ENCODE data around the gene NFAM1.

NFAM1 gene

DNA sequence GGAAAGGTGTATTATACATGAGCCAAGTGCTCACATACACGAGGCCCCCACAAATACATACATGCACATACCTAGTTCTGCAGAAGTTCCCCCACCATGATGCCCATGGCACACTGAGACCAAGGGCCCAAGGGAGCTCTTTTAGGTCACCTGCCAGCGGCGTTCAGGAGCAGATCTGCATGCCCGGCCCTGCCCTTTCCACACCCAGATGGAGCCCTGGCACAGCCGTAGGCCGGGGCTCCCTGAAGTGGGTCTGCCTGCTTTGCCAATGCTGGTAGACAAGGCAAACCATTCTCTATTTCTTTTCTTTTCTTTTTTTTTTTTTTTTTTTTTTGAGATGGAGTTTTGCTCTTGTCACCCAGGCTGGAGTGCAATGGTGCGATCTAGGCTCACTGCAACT, 21.5 kb downstream of the NFAM1 start:
- Histone ChIP-seq H3K9me3 (ENCODE audit: control insufficient read depth in 1 of 2, low read length in 2 of 2) (no peaks in the 10 kb centered on the region), H3K4me1 (ENCODE audit: control insufficient read depth in 1 of 2, insufficient read depth in 2 of 2, low read length in 2 of 2) (peaks cover 0 to 7% of the 10 kb centered on the region in 2 donors), H3K36me3 (ENCODE audit: control insufficient read depth in 1 of 2, insufficient read depth in 2 of 2, low read length in 2 of 2) (no peaks in the 10 kb centered on the region), H3K27ac (ENCODE audit: low read length) (no peak overlapping the region), H3K27me3 (ENCODE audit: low read depth, low read length) (no peaks in the 10 kb centered on the region), H3K4me3 (ENCODE audit: low read depth in 1 of 2, low read length in 2 of 2) (no peak overlapping the region)

DNA sequence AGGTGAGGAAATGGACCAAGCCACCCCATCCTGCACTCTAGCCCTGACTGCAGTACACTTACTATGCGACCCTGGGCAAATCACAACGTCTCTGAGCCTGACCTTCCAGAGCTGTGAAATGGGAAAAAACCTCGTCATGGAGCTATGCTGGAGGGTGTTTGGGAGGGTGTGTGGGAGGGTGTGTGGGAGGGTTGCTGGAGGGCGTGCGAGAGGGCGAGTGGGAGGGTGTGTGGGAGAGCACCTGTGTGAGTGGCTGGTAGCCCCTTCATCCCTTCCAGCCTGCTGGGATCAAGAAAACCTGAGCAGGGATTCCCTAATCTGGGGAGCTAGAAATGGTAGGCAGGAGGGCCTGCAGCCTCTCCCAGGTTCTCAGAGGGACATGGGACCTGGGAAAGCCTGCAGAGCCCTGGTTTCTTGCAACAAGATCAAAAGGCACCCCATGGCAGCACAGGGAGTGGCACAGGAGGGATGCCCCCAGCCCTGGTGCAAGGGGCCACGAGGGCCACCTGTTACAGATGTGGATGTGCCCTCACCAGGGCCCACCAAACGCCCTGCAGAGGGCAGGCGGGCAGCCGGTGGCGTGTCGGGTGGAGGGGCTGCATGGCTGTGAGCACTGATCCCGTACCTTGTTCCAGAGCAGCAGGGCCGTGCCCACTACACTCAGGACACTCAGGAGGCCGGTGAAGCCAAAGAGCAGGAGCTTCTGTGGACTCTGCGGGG, 23.2 kb downstream of the NFAM1 start:
- H3K27ac ChIP-seq (ENCODE audit: low read length) = no peak overlapping the region
- no peaks in the 10 kb centered on the region for H3K9me3 ChIP-seq (ENCODE audit: control insufficient read depth in 1 of 2, low read length in 2 of 2)
- H3K4me3 ChIP-seq (ENCODE audit: low read depth in 1 of 2, low read length in 2 of 2) = no peak overlapping the region
- no peaks in the 10 kb centered on the region for H3K27me3 ChIP-seq (ENCODE audit: low read depth, low read length)
- no peaks in the 10 kb centered on the region for H3K36me3 ChIP-seq (ENCODE audit: control insufficient read depth in 1 of 2, insufficient read depth in 2 of 2, low read length in 2 of 2)
- H3K4me1 ChIP-seq (ENCODE audit: control insufficient read depth in 1 of 2, insufficient read depth in 2 of 2, low read length in 2 of 2) = peaks cover 0 to 7% of the 10 kb centered on the region in 2 donors

DNA sequence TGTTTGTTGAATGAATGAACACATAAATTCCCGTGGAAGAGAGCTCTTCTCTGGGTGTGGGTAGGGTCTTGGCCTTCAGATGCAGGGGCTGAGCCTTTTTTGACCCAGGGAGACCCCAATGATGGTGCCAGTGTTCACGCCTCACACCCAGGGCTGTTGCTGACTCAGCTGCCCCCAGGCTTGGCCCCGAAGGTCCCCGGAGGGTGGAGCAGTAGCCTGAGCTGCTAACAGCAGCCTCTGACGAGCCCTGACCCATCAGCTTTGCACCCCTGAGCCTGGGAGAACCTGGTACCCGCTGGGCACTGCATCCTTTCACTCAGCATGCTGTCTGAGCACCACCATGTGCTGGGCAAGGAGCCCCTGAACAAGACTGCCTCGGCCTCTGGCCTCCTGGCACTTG, 23.9 kb downstream of the NFAM1 start:
- H3K4me3 ChIP-seq (ENCODE audit: low read depth in 1 of 2, low read length in 2 of 2) = no peak overlapping the region
- no peaks in the 10 kb centered on the region for H3K36me3 ChIP-seq (ENCODE audit: control insufficient read depth in 1 of 2, insufficient read depth in 2 of 2, low read length in 2 of 2)
- H3K9me3 ChIP-seq (ENCODE audit: control insufficient read depth in 1 of 2, low read length in 2 of 2) = no peaks in the 10 kb centered on the region
- H3K27ac ChIP-seq (ENCODE audit: low read length) = no peak overlapping the region
- no peaks in the 10 kb centered on the region for H3K27me3 ChIP-seq (ENCODE audit: low read depth, low read length)
- peaks cover 0 to 7% of the 10 kb centered on the region in 2 donors for H3K4me1 ChIP-seq (ENCODE audit: control insufficient read depth in 1 of 2, insufficient read depth in 2 of 2, low read length in 2 of 2)

DNA sequence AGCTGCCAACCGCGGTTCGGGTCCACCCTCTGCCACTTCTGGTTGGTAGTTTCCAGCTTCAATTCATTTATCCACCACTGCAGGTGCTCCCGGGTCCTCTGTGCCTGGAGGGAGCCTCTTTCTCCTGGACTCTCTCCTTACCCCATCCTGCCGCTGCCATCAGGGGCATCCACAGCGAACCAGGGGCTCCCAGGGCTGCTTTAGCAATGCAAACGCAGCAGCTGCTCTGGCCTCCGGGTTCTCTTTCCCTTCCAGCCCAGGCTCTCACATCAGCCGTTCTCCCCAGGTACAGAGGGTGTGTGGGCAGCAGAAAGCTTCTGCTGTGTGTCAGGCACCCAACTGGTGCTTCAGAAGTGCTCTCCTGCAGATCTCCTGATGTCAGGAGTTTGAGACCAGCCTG, 27.9 kb downstream of the NFAM1 start:
- H3K9me3 ChIP-seq (ENCODE audit: control insufficient read depth in 1 of 2, low read length in 2 of 2) = no peaks in the 10 kb centered on the region
- no peaks in the 10 kb centered on the region for H3K4me1 ChIP-seq (ENCODE audit: control insufficient read depth in 1 of 2, insufficient read depth in 2 of 2, low read length in 2 of 2)
- H3K27me3 ChIP-seq (ENCODE audit: low read depth, low read length) = no peaks in the 10 kb centered on the region
- H3K27ac ChIP-seq (ENCODE audit: low read length) = no peak overlapping the region
- H3K36me3 ChIP-seq (ENCODE audit: control insufficient read depth in 1 of 2, insufficient read depth in 2 of 2, low read length in 2 of 2) = no peaks in the 10 kb centered on the region
- no peak overlapping the region for H3K4me3 ChIP-seq (ENCODE audit: low read depth in 1 of 2, low read length in 2 of 2)

DNA sequence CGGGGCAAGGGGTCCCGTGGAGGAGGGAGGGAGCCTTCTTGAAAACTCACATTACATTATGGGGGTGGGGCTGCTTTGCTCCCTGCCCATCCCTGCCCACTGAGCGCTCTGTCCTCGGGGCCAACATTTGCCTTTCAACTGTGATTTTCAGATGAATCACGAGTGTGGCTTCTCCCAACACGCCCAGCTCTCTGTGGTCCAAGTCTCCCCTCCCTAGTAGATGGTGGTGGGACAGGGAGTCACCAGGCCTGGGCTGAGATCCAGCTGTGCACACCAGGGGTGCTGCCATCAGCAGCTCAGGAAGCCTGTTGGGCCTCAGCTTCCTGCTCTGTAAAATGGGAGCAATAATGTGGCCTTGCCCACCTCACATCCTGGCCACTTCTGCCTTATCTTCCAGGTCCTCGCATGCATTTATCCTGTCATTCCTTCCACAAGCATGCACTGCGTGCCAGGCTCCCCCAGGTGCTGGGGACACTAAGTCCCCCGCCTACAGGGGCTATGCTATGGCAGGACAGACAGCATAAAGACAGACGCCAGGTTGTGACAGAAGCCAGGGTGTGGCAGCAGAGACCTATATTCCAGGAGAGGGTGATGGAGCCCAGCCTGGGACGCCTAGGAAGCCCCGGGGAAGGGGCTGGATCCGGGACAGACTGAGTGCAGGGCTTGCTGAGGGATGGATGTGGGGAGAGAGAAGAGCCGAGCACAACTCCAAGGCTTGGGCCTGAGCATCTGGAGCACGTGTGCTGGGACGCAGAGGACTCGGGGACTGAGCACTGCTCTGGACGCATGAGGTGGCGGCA, 30.5 kb downstream of the NFAM1 start:
- Histone ChIP-seq H3K4me1 (ENCODE audit: control insufficient read depth in 1 of 2, insufficient read depth in 2 of 2, low read length in 2 of 2) (no peaks in the 10 kb centered on the region), H3K4me3 (ENCODE audit: low read depth in 1 of 2, low read length in 2 of 2) (no peak overlapping the region), H3K27ac (ENCODE audit: low read length) (no peak overlapping the region), H3K36me3 (ENCODE audit: control insufficient read depth in 1 of 2, insufficient read depth in 2 of 2, low read length in 2 of 2) (no peaks in the 10 kb centered on the region), H3K9me3 (ENCODE audit: control insufficient read depth in 1 of 2, low read length in 2 of 2) (no peaks in the 10 kb centered on the region), H3K27me3 (ENCODE audit: low read depth, low read length) (no peaks in the 10 kb centered on the region)

DNA sequence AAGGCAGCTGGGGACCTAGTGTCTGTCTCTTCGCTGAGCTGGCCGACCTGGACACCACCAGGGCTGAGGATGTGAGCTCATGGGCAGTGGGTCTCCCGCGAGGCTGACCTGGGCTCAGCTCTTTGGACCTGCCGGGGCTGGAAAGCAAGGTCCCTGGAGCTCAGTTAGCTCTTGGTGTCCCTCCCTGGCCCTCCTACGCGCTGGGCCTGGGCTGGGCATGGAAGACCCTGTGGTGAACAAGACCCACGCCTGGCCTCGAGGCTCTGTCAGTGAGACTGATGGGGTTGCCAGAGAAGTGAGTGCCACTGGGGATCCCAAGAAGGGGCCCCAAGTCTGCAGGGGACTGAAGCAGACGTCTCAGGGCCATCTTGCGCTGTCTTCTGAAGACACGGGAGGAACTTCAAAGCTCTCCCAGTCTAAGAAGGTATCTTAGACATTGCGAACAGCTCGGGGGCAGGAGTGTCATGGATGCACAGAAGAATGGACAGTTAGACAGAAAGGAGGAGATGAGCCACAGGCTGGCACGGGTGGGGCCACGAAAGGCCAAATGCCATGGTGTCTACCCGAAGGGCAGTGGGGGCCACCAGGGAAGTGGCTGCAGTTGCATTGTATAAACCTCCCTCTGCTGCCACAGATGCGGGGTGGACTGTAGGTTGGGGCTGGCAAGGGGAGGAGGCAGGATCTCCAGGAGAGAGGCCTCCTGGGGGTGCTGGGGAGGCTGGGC, 31.2 kb downstream of the NFAM1 start:
- Histone ChIP-seq H3K4me3 (ENCODE audit: low read depth in 1 of 2, low read length in 2 of 2) (no peak overlapping the region), H3K9me3 (ENCODE audit: control insufficient read depth in 1 of 2, low read length in 2 of 2) (no peaks in the 10 kb centered on the region), H3K27ac (ENCODE audit: low read length) (no peak overlapping the region), H3K27me3 (ENCODE audit: low read depth, low read length) (no peaks in the 10 kb centered on the region), H3K4me1 (ENCODE audit: control insufficient read depth in 1 of 2, insufficient read depth in 2 of 2, low read length in 2 of 2) (no peaks in the 10 kb centered on the region), H3K36me3 (ENCODE audit: control insufficient read depth in 1 of 2, insufficient read depth in 2 of 2, low read length in 2 of 2) (no peaks in the 10 kb centered on the region)

DNA sequence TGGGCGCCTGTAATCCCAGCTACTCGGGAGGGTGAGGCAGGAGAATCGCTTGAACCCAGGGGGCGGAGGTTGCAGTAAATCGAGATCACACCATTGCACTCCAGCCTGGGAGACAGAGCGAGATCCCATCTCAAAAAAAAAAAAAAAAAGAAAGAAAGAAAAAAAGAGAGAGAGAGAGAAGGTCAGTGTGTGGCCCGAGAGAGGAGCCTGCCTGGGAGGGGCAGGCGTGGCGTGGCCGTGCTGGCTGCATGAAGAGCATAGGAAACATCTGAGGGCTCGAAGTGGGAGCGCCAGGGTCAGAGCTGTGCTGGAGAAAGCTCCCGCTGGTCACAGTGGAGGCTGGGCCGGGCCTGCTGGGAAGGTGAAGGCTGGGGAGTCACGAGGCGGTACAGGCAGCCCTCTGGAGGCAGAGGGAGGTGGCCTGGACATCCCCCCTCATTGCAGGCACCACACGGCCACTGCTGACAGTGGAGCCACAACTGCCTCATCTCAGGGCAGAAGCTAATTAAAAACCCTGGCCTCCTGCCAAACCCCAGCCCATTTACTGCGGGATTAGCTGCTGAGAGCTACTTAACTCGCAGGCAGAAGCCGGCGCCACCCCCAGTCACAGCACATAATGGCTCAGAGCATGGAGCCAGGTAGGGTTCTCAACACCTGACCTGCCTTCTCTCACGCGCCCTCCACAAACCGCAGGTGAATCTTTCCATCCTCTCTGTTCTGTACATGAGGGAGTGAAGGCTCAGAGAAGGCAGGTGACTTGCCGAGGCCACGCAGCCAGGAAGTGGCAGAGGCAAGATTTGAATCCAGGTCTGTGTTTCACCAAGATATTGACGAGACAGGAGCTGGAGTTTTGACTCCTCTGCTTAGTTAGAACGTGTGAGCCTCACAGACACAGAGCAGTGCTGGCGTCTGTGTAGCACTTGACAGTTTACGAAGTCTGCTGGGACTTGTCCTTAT, 32.6 kb downstream of the NFAM1 start:
- no peak overlapping the region for H3K27ac ChIP-seq (ENCODE audit: low read length)
- H3K4me1 ChIP-seq (ENCODE audit: control insufficient read depth in 1 of 2, insufficient read depth in 2 of 2, low read length in 2 of 2) = no peaks in the 10 kb centered on the region
- H3K27me3 ChIP-seq (ENCODE audit: low read depth, low read length) = no peaks in the 10 kb centered on the region
- H3K9me3 ChIP-seq (ENCODE audit: control insufficient read depth in 1 of 2, low read length in 2 of 2) = no peaks in the 10 kb centered on the region
- H3K4me3 ChIP-seq (ENCODE audit: low read depth in 1 of 2, low read length in 2 of 2) = no peak overlapping the region
- no peaks in the 10 kb centered on the region for H3K36me3 ChIP-seq (ENCODE audit: control insufficient read depth in 1 of 2, insufficient read depth in 2 of 2, low read length in 2 of 2)

DNA sequence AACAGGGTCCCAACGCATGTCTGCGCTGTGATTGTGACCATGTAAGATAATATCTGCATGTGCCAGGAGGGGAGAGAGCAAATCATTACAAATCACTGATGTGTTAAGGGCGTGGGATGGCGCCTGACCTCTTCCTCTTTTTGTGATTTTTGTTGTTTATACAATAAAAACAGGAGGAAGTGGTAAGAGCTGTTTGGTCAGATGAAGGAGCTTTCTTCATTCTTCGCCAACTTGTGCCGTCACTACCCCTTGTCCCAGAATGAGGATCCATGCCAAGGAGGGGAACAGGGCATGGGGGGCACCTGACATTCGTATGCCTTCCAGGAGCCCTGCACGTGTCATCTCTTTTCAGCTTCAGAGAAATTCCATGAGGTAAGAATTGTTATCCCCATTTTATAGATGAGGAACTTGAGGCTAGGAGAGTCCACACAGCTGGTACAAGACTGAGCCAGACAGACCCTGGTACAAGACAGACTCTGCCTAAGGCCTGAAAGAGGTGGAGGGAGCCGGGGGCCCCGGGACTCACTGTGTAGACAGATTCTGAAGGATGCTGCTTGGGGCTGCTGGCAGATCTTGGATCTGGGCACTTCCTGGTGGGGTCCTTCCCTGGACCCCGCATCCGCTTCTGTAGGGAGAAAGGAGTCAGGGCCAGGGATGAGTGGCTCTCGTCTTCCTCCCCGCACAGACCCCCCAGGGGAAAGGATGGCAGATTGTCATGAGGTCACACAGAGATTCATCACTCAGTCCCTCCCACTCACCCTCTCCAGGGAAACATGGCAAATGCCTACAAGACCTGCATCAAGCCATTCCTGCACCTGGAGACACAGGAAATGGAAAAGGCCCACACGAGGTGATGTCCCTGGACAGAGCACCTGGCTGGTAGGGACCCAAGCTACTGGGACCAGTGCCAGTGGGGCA, 34.6 kb downstream of the NFAM1 start:
- no peaks in the 10 kb centered on the region for H3K27me3 ChIP-seq (ENCODE audit: low read depth, low read length)

DNA sequence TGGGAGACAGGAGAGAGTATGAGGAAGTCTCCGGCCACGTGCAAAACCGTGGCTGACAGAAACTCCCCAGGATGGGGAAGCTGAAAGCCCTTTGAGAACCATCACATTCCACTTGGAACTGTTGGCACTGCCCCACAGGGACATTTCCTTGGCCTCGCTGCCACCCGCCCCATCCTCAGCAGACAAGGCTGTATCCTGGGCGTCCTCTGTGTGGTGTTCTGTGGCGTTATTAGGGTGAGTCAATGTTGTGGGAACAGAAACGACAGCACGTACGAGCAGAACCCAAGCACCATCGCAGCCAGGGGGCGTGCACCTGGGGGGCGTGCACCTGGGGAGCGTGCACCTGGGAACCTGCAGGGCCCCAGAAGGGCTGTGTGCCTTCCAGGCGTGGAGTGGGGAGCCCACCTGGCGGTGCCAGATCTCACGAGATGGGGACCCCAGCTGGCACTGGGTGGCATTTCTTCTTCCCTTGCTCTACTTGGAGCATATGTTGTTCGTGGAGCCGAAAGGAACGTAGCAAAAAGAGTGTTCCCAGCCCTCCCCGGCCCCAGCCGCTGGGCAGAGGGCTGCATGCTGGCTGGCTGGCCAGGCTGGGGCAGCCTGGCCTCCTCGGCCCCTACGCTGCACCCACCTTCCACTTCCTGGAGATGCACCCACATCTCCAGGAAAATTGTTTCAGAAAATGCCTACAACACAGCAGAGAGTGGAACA, 35.4 kb downstream of the NFAM1 start:
- H3K27me3 ChIP-seq (ENCODE audit: low read depth, low read length) = no peaks in the 10 kb centered on the region
- no peaks in the 10 kb centered on the region for H3K4me1 ChIP-seq (ENCODE audit: control insufficient read depth in 1 of 2, insufficient read depth in 2 of 2, low read length in 2 of 2)
- no peak overlapping the region for H3K27ac ChIP-seq (ENCODE audit: low read length)
- no peaks in the 10 kb centered on the region for H3K9me3 ChIP-seq (ENCODE audit: control insufficient read depth in 1 of 2, low read length in 2 of 2)
- H3K36me3 ChIP-seq (ENCODE audit: control insufficient read depth in 1 of 2, insufficient read depth in 2 of 2, low read length in 2 of 2) = no peaks in the 10 kb centered on the region
- H3K4me3 ChIP-seq (ENCODE audit: low read depth in 1 of 2, low read length in 2 of 2) = no peak overlapping the region

More for the DNA sequence above, 34.6 kb downstream of the NFAM1 start:
- H3K4me3 ChIP-seq (ENCODE audit: low read depth in 1 of 2, low read length in 2 of 2) = no peak overlapping the region
- no peaks in the 10 kb centered on the region for H3K9me3 ChIP-seq (ENCODE audit: control insufficient read depth in 1 of 2, low read length in 2 of 2)
- no peaks in the 10 kb centered on the region for H3K4me1 ChIP-seq (ENCODE audit: control insufficient read depth in 1 of 2, insufficient read depth in 2 of 2, low read length in 2 of 2)
- H3K27ac ChIP-seq (ENCODE audit: low read length) = peak overlapping the region; percentile 8
- H3K36me3 ChIP-seq (ENCODE audit: control insufficient read depth in 1 of 2, insufficient read depth in 2 of 2, low read length in 2 of 2) = no peaks in the 10 kb centered on the region
